ENCODE measurements around the gene AGK. TPM values are rescaled to one million over a fixed set of nuclear protein-coding genes. Genes with fewer than 3 reads are reported as not detected.
A peak's percentile ranks its signal among the peaks of the same experiment; 100 is the strongest.

The AGK gene
- total RNA-seq, 1 donor from 2014 or later, result 27.8 TPM

DNA sequence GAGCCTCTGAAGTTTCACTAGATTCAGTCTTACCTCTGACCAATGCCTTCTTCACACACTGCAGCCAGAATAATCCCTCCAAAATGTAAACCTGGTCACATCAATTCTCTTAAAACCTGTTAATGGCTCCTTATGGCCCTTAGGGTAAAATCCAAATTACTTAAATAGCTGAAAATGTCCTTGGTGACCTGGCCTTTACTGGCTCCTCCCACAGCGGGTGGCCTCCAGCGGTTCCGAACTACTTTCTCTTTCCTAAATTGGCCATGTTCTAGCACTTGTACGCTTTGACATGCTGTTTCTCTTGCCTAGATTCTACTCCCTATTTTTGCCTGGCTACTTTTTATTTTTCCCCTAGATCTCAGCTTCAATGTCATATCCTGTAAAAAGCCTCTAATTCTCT is 36.1 kb downstream of the AGK start:
- Mint-ChIP-seq H3K4me3 (ENCODE audit: unreplicated experiment) (no peak overlapping the region), H3K27ac (ENCODE audit: unreplicated experiment) (peak overlapping the region; percentile 1), H3K27me3 (ENCODE audit: unreplicated experiment) (no peaks in the 10 kb centered on the region), H3K9me3 (ENCODE audit: unreplicated experiment) (no peaks in the 10 kb centered on the region), H3K4me1 (ENCODE audit: unreplicated experiment) (peaks cover 38% of the 10 kb centered on the region), H3K36me3 (ENCODE audit: unreplicated experiment) (peaks cover 10% of the 10 kb centered on the region)
- TF ChIP-seq, protein P1, sequence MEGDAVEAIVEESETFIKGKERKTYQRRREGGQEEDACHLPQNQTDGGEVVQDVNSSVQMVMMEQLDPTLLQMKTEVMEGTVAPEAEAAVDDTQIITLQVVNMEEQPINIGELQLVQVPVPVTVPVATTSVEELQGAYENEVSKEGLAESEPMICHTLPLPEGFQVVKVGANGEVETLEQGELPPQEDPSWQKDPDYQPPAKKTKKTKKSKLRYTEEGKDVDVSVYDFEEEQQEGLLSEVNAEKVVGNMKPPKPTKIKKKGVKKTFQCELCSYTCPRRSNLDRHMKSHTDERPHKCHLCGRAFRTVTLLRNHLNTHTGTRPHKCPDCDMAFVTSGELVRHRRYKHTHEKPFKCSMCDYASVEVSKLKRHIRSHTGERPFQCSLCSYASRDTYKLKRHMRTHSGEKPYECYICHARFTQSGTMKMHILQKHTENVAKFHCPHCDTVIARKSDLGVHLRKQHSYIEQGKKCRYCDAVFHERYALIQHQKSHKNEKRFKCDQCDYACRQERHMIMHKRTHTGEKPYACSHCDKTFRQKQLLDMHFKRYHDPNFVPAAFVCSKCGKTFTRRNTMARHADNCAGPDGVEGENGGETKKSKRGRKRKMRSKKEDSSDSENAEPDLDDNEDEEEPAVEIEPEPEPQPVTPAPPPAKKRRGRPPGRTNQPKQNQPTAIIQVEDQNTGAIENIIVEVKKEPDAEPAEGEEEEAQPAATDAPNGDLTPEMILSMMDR (IDR thresholded peaks at IDR 0.05), result no peak
- DNase-seq (ENCODE audit: extremely low spot score, unreplicated experiment), result no peak

DNA sequence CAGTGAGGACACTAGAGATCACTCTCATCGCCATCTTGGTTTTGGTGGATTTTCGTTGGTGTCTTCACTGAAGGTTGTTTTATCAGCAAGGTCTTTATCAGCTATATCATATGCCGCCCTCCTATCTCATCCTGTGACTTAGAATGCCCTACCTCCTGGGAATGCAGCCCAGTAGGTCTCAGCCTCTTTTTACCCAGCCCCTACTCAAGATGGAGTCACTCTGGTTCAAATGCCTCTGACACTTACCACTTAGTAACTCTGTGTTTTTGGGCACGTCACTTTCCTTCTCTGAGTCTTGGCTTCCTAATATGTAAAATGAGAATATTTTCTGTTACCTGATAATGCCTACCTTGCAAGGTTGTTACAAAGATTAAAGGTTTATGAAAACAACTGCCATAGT is 37.7 kb downstream of the AGK start:
- no peaks in the 10 kb centered on the region for H3K27me3 Mint-ChIP-seq (ENCODE audit: unreplicated experiment)
- H3K27ac Mint-ChIP-seq (ENCODE audit: unreplicated experiment), result no peak overlapping the region
- TF ChIP-seq, protein P1 (IDR thresholded peaks at IDR 0.05), result no peak
- H3K36me3 Mint-ChIP-seq (ENCODE audit: unreplicated experiment), result peaks cover 7% of the 10 kb centered on the region
- DNase-seq (ENCODE audit: extremely low spot score, unreplicated experiment), result no peak
- no peak overlapping the region for H3K4me3 Mint-ChIP-seq (ENCODE audit: unreplicated experiment)
- no peaks in the 10 kb centered on the region for H3K9me3 Mint-ChIP-seq (ENCODE audit: unreplicated experiment)
- peaks cover 40% of the 10 kb centered on the region for H3K4me1 Mint-ChIP-seq (ENCODE audit: unreplicated experiment)

DNA sequence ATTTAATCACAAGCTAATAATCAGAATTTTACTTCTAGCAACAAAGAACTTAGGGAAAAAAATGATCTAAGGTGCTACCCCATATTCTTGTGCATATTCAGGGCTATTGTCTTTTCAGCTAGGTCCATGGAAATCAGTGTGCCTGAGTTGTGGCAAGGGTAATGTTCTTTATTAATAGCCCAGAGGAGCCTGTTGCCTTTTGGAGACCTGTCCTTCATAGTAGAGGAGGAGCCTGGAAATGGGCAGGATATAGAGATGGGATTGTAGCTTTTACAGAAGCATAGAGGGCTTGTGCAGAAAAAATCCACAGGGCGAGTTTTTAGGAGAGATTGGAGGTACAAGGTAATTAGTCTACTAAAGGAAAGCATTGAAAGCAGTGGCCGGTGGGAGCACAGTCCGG is 38.9 kb downstream of the AGK start:
- Mint-ChIP-seq H3K4me1 (ENCODE audit: unreplicated experiment) (peaks cover 30% of the 10 kb centered on the region), H3K9me3 (ENCODE audit: unreplicated experiment) (no peaks in the 10 kb centered on the region), H3K36me3 (ENCODE audit: unreplicated experiment) (peaks cover 8% of the 10 kb centered on the region), H3K27me3 (ENCODE audit: unreplicated experiment) (no peaks in the 10 kb centered on the region), H3K4me3 (ENCODE audit: unreplicated experiment) (no peak overlapping the region), H3K27ac (ENCODE audit: unreplicated experiment) (no peak overlapping the region)
- DNase-seq (ENCODE audit: extremely low spot score, unreplicated experiment), result no peak
- TF ChIP-seq, protein P1 (IDR thresholded peaks at IDR 0.05), result no peak

DNA sequence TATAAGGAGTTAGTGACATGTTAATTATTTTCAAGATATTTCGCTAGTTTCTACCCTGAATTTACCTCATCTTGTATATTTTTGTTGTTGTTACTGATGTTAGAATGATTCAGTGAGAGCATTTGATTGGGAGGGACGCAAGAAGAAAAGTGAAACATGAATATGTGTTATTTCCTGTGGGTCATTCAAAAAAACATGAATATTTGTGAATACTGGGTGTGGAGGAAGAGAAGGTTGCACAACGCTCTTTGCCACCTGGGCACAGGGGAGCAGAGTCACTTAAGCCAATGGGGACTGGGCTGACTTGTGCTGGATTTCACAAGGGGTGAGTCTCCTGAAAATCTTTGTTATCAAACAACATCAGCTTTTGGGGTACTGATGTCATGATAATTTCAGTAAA is 39.5 kb downstream of the AGK start:
- H3K4me1 Mint-ChIP-seq (ENCODE audit: unreplicated experiment), result peaks cover 24% of the 10 kb centered on the region
- no peak overlapping the region for H3K4me3 Mint-ChIP-seq (ENCODE audit: unreplicated experiment)
- no peaks in the 10 kb centered on the region for H3K9me3 Mint-ChIP-seq (ENCODE audit: unreplicated experiment)
- no peak overlapping the region for H3K27ac Mint-ChIP-seq (ENCODE audit: unreplicated experiment)
- no peak for DNase-seq (ENCODE audit: extremely low spot score, unreplicated experiment)
- peaks cover 8% of the 10 kb centered on the region for H3K36me3 Mint-ChIP-seq (ENCODE audit: unreplicated experiment)
- TF ChIP-seq, protein P1 (IDR thresholded peaks at IDR 0.05), result no peak
- H3K27me3 Mint-ChIP-seq (ENCODE audit: unreplicated experiment), result no peaks in the 10 kb centered on the region

DNA sequence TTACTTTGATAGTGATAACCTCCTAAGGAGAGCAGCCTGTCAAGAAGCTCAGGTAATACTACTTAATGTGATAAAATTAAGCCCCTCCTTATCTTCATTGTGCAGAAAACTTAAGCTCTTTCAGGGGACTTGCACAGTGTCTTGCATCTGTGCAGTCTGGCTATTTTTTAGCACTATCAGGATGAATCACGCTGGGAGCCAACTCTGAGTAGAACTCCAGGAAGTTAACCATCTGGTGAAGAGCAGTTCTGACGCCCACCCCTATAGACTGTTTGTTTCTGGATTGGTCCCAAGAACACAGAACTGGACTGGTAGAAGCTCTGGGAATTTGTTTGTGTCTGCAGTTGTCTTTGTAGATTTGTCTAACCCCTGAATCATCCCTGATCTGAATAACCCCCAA is 41.9 kb downstream of the AGK start:
- peak overlapping the region; percentile 12 for H3K27ac Mint-ChIP-seq (ENCODE audit: unreplicated experiment)
- TF ChIP-seq, protein P1 (IDR thresholded peaks at IDR 0.05), result no peak

More for the DNA sequence above, 41.9 kb downstream of the AGK start:
- H3K27me3 Mint-ChIP-seq (ENCODE audit: unreplicated experiment), result no peaks in the 10 kb centered on the region
- H3K4me1 Mint-ChIP-seq (ENCODE audit: unreplicated experiment), result peaks cover 7% of the 10 kb centered on the region
- DNase-seq (ENCODE audit: extremely low spot score, unreplicated experiment), result no peak
- H3K36me3 Mint-ChIP-seq (ENCODE audit: unreplicated experiment), result peaks cover 11% of the 10 kb centered on the region
- H3K4me3 Mint-ChIP-seq (ENCODE audit: unreplicated experiment), result no peak overlapping the region
- no peaks in the 10 kb centered on the region for H3K9me3 Mint-ChIP-seq (ENCODE audit: unreplicated experiment)

Measured in osteocyte (in vitro differentiated cells).